Nephron (organoid): ENCODE data around the gene SIL1.
"Not testable (repeated sequence)": the region's sequence is repeated elsewhere in the genome, so short reads cannot be mapped to it uniquely, and the experiment has no call there.

Source experiments
- H3K27ac Mint-ChIP-seq, 3 experiments: 2 replicates each; pipeline ENCODE4 v1.8.0; 2020; ENCODE audit warnings: mixed read lengths in 3 of 3, mild to moderate bottlenecking in 2 of 3, moderate library complexity in 1 of 3
- H3K27me3 Mint-ChIP-seq: 2 replicates; pipeline ENCODE4 v1.8.0; 2021; ENCODE audit warnings: low read depth, mild to moderate bottlenecking, moderate library complexity, mixed read lengths
- H3K36me3 Mint-ChIP-seq: 2 replicates; pipeline ENCODE4 v1.8.0; 2020; ENCODE audit warnings: low read depth, mixed read lengths
- H3K4me1 Mint-ChIP-seq: 2 replicates; pipeline ENCODE4 v1.8.0; 2020; ENCODE audit warnings: mixed read lengths
- H3K4me3 Mint-ChIP-seq, 3 experiments: 2 replicates each; pipeline ENCODE4 v1.8.0; 2020; ENCODE audit warnings: mild to moderate bottlenecking in 3 of 3, mixed read lengths in 3 of 3, moderate library complexity in 2 of 3
- H3K9me3 Mint-ChIP-seq: 2 replicates; pipeline ENCODE4 v1.8.0; 2020; ENCODE audit warnings: mixed read lengths
- TF ChIP-seq, protein P1 (sequence below), 3 experiments: fragments of 200-600 bp; sonication (generic); IDR thresholded peaks; one replicate each; pipeline ENCODE4 v1.5.0; 2021; ENCODE audit warnings: antibody characterized with exemption in 3 of 3; ENCODE audit not compliant: unreplicated experiment in 3 of 3

SIL1 gene

DNA sequence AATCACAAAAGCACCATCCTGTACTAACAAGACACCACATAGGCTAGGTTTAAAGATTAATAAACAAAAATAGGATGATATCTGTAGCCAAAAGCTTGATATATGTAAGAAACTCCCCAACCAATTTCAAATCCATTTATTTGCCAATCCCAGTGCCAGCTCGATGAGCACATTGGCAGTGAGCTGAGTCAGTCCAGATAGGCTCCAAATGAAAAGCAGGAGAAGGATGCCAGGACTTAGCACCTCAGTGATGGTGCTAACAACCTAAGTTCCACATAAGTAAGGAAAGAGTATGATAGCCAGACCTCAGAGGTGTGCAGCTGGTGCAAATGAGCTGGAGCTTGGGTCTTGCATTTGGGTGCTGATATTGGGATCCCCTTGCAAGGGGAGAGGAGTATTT, 158.1 kb downstream of the SIL1 start:
- Mint-ChIP-seq H3K4me1 (no peaks in the 10 kb centered on the region), H3K27me3 (no peaks in the 10 kb centered on the region), H3K9me3 (peaks cover 17% of the 10 kb centered on the region), H3K27ac (no peak overlapping the region), H3K36me3 (peaks cover 17% of the 10 kb centered on the region), H3K4me3 (no peak overlapping the region)
- TF ChIP-seq, protein P1, sequence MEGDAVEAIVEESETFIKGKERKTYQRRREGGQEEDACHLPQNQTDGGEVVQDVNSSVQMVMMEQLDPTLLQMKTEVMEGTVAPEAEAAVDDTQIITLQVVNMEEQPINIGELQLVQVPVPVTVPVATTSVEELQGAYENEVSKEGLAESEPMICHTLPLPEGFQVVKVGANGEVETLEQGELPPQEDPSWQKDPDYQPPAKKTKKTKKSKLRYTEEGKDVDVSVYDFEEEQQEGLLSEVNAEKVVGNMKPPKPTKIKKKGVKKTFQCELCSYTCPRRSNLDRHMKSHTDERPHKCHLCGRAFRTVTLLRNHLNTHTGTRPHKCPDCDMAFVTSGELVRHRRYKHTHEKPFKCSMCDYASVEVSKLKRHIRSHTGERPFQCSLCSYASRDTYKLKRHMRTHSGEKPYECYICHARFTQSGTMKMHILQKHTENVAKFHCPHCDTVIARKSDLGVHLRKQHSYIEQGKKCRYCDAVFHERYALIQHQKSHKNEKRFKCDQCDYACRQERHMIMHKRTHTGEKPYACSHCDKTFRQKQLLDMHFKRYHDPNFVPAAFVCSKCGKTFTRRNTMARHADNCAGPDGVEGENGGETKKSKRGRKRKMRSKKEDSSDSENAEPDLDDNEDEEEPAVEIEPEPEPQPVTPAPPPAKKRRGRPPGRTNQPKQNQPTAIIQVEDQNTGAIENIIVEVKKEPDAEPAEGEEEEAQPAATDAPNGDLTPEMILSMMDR (IDR thresholded peaks at IDR 0.05; ENCODE audit: unreplicated experiment in 3 of 3), result no peak

GRCh38 chr5:139038613-139039305, 159.4 kb downstream of the SIL1 start:
- Mint-ChIP-seq H3K4me3 (no peak overlapping the region), H3K9me3 (peaks cover 19% of the 10 kb centered on the region), H3K36me3 (peaks cover 17% of the 10 kb centered on the region), H3K27ac (no peak overlapping the region), H3K27me3 (no peaks in the 10 kb centered on the region), H3K4me1 (no peaks in the 10 kb centered on the region)
- TF ChIP-seq, protein P1 (IDR thresholded peaks at IDR 0.05; ENCODE audit: unreplicated experiment in 3 of 3), result no peak

DNA sequence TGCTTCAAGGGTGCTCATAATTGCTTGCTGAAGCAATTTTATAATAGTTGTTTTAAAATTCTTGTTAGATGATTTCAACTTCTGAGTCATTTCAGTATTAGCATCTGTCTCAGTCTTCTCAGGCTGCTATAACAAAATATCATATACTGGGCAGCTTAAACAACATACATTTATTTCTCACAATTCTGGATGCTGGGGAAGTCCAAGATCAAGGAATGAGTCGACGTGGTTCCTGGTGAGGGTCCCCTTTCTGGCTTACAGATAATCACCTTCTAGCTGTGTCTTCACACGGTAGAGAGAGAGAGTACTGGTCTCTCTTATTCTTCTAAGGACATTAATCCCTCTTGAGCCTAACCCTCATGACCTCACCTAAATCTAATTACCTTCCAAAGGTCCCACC, 160.4 kb downstream of the SIL1 start:
- Mint-ChIP-seq H3K4me1 (no peaks in the 10 kb centered on the region), H3K27ac (no peak overlapping the region), H3K27me3 (no peaks in the 10 kb centered on the region), H3K4me3 (no peak overlapping the region), H3K9me3 (peaks cover 25% of the 10 kb centered on the region), H3K36me3 (peaks cover 22% of the 10 kb centered on the region)
- TF ChIP-seq, protein P1 (IDR thresholded peaks at IDR 0.05; ENCODE audit: unreplicated experiment in 3 of 3), result no peak

GRCh38 chr5:139036332-139036731, 161.8 kb downstream of the SIL1 start:
- not testable (repeated sequence) for H3K27me3 Mint-ChIP-seq, H3K4me3 Mint-ChIP-seq, H3K4me1 Mint-ChIP-seq, H3K27ac Mint-ChIP-seq
- H3K36me3 Mint-ChIP-seq, result peaks cover 27% of the 10 kb centered on the region
- H3K9me3 Mint-ChIP-seq, result peaks cover 36% of the 10 kb centered on the region

GRCh38 chr5:139027150-139027549, 171.0 kb downstream of the SIL1 start:
- peaks cover 5% of the 10 kb centered on the region for H3K4me1 Mint-ChIP-seq
- TF ChIP-seq, protein P1 (IDR thresholded peaks at IDR 0.05; ENCODE audit: unreplicated experiment in 3 of 3), result no peak
- H3K27me3 Mint-ChIP-seq, result no peaks in the 10 kb centered on the region
- peaks cover 8% of the 10 kb centered on the region for H3K36me3 Mint-ChIP-seq
- H3K9me3 Mint-ChIP-seq, result peaks cover 8% of the 10 kb centered on the region
- H3K4me3 Mint-ChIP-seq, result no peak overlapping the region
- no peak overlapping the region for H3K27ac Mint-ChIP-seq

- Mint-ChIP-seq H3K27me3 (no peaks in the 10 kb centered on the region), H3K9me3 (no peaks in the 10 kb centered on the region), H3K4me1 (peaks cover 5% of the 10 kb centered on the region), H3K36me3 (peaks cover 7% of the 10 kb centered on the region), H3K4me3 (no peak overlapping the region), H3K27ac (no peak overlapping the region)
- TF ChIP-seq, protein P1 (IDR thresholded peaks at IDR 0.05; ENCODE audit: unreplicated experiment in 3 of 3), result no peak
Observed at GRCh38 chr5:139025651-139026050, 172.5 kb downstream of the SIL1 start.
